ENCODE measurements around the gene CA12. TPM values are rescaled to one million over a fixed set of nuclear protein-coding genes. Genes with fewer than 3 reads are reported as not detected.

Gene CA12
- polyA plus RNA-seq: 10 to 100 TPM; 32.2 to 35.0 TPM

DNA sequence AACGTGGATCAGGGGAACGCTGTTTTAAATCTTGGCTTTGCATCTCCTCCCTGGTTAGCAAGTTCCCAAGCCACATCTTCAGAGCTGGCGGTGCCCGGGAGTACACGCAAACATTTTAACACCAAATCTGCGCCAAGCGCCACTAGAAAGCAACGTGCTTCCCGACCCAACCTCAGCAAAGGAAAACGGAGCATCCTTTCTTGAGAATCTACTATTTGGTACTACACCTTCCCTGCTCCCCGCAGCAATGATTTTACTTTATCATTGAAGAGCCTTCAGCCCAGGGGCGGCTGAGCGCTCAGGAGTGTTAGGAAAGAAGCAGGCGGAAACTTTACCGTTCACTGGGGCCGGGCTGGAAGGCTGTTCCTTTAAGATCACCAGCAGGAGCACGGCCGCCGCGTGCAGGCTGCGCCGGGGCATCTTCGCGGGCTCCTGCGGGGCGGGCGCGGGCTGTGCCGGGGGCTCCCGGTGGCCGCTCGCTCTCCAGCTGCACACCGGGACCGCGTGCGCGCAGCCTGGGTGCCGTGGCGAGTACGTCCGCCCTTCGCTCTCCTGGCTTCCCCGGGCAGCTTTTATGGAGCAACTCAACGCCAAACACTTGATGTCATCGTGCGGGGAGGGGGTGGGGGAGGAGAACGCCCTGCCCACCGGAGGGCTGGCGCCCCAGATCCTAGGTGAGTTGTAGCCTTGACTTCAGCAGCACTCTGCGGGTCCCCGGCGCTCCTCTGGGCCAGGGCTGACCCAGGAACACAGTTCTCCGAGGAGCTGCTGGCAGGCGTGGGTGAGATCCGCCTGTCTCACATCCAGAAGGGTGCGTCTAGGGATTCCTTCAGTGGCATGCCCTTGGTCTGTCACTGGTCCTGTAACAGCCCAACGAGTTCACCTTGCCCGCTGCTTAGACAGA, at the start of gene CA12:
Gene CA12 (minus strand): TSS at position 546 of the 904 bp plus-strand sequence. CDS start 126 bp downstream, at position 420.
- peak within 1 kb of the TSS; percentile 54 to 65 for H3K4me3 ChIP-seq (ENCODE audit: low read depth in 1 of 2, low read length in 2 of 2)
- H3K9me3 ChIP-seq (ENCODE audit: control insufficient read depth in 2 of 2, insufficient read depth in 1 of 2, low read depth in 1 of 2, low read length in 1 of 2): no peaks in the 10 kb centered on the region
- WGBS, 2 donors: 2% methylated on average over 54 to 58 of the region's 58 CpGs
- peak within 1 kb of the TSS; percentile 65 to 77 for H3K27ac ChIP-seq (ENCODE audit: low read depth in 2 of 2, low read length in 1 of 2)
- no peaks in the 10 kb centered on the region for H3K36me3 ChIP-seq (ENCODE audit: control insufficient read depth in 2 of 2, insufficient read depth in 2 of 2, low read length in 1 of 2)
- H3K27me3 ChIP-seq (ENCODE audit: control insufficient read depth in 1 of 2, insufficient read depth in 2 of 2, low read length in 2 of 2): no peaks in the 10 kb centered on the region
- H3K4me1 ChIP-seq (ENCODE audit: control insufficient read depth in 2 of 2, insufficient read depth in 2 of 2, low read length in 1 of 2): peaks cover 0 to 6% of the 10 kb centered on the region in 2 donors

- WGBS, 2 donors: 51 to 56% methylated on average over 6 of the region's 6 CpGs
- no peak overlapping the region for H3K27ac ChIP-seq (ENCODE audit: low read depth in 2 of 2, low read length in 1 of 2)
- H3K4me1 ChIP-seq (ENCODE audit: control insufficient read depth in 2 of 2, insufficient read depth in 2 of 2, low read length in 1 of 2): no peaks in the 10 kb centered on the region
- H3K36me3 ChIP-seq (ENCODE audit: control insufficient read depth in 2 of 2, insufficient read depth in 2 of 2, low read length in 1 of 2): no peaks in the 10 kb centered on the region
- H3K4me3 ChIP-seq (ENCODE audit: low read depth in 1 of 2, low read length in 2 of 2): no peak overlapping the region
- H3K9me3 ChIP-seq (ENCODE audit: control insufficient read depth in 2 of 2, insufficient read depth in 1 of 2, low read depth in 1 of 2, low read length in 1 of 2): no peaks in the 10 kb centered on the region
- no peaks in the 10 kb centered on the region for H3K27me3 ChIP-seq (ENCODE audit: control insufficient read depth in 1 of 2, insufficient read depth in 2 of 2, low read length in 2 of 2)
These were observed 49.3 kb upstream of the CA12 start for GRCh38 chr15:63430766-63431451.

DNA sequence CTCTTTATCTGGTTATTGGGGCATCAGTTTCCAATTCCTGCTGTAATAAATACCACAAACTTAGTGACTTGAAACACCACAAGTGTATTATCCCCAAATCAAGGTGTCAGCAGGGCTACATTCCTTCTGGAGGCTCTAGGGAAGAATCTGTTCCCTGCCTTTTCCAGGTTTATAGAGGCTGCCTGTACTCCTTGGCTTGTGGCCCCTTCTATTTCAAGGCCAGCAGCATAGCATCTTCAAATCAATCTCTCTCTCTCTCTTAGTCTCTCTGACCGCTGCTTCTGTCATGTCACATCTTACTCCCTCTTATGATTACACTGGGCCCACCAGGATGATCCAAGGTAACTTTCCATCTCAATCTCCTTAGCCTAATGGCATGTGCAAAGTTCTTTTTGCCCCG, 44.9 kb upstream of the CA12 start:
- 93 to 95% methylated on average over 2 of the region's 2 CpGs for WGBS, 2 donors
- no peaks in the 10 kb centered on the region for H3K36me3 ChIP-seq (ENCODE audit: control insufficient read depth in 2 of 2, insufficient read depth in 2 of 2, low read length in 1 of 2)

DNA sequence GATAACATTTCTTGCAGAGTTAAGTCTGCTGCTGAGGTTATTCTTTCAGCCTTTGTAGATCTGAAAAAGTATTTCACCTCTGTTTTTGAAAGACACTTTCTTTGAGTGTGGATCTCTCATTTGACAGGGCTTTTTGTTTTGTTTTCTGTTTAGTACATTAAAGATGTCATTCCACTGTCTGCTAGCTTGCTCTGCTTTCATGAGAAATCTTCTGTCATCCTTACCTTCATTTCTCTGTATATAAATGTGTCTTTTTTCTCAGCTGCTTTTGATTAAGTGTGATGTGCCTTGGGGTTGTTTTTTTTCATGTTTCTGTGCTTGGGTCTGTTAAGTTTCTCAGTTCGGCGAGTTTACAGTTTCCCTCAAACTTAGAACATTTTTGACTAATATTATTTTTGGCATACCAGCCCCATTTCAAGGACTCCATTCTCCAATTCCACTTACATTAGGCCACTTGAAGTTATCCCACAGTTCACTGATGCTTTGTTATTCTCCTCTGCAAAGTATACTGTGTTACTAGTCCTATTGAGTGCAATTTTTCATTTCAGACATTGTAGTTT, 43.9 kb upstream of the CA12 start:
- 88 to 91% methylated on average over 2 of the region's 2 CpGs for WGBS, 2 donors

More for the DNA sequence above, 44.9 kb upstream of the CA12 start:
- Histone ChIP-seq H3K27ac (ENCODE audit: low read depth in 2 of 2, low read length in 1 of 2) (no peak overlapping the region), H3K4me1 (ENCODE audit: control insufficient read depth in 2 of 2, insufficient read depth in 2 of 2, low read length in 1 of 2) (no peaks in the 10 kb centered on the region), H3K9me3 (ENCODE audit: control insufficient read depth in 2 of 2, insufficient read depth in 1 of 2, low read depth in 1 of 2, low read length in 1 of 2) (no peaks in the 10 kb centered on the region), H3K4me3 (ENCODE audit: low read depth in 1 of 2, low read length in 2 of 2) (no peak overlapping the region), H3K27me3 (ENCODE audit: control insufficient read depth in 1 of 2, insufficient read depth in 2 of 2, low read length in 2 of 2) (no peaks in the 10 kb centered on the region)

GRCh38 chr15:63422891-63423590, 41.4 kb upstream of the CA12 start:
- no peaks in the 10 kb centered on the region for H3K36me3 ChIP-seq (ENCODE audit: control insufficient read depth in 2 of 2, insufficient read depth in 2 of 2, low read length in 1 of 2)
- no peaks in the 10 kb centered on the region for H3K9me3 ChIP-seq (ENCODE audit: control insufficient read depth in 2 of 2, insufficient read depth in 1 of 2, low read depth in 1 of 2, low read length in 1 of 2)
- no peak overlapping the region for H3K4me3 ChIP-seq (ENCODE audit: low read depth in 1 of 2, low read length in 2 of 2)
- no peak overlapping the region for H3K27ac ChIP-seq (ENCODE audit: low read depth in 2 of 2, low read length in 1 of 2)
- 83% methylated on average over 10 of the region's 10 CpGs for WGBS, 2 donors
- no peaks in the 10 kb centered on the region for H3K27me3 ChIP-seq (ENCODE audit: control insufficient read depth in 1 of 2, insufficient read depth in 2 of 2, low read length in 2 of 2)
- no peaks in the 10 kb centered on the region for H3K4me1 ChIP-seq (ENCODE audit: control insufficient read depth in 2 of 2, insufficient read depth in 2 of 2, low read length in 1 of 2)

More for the DNA sequence above, 43.9 kb upstream of the CA12 start:
- H3K4me3 ChIP-seq (ENCODE audit: low read depth in 1 of 2, low read length in 2 of 2): no peak overlapping the region
- H3K27me3 ChIP-seq (ENCODE audit: control insufficient read depth in 1 of 2, insufficient read depth in 2 of 2, low read length in 2 of 2): no peaks in the 10 kb centered on the region
- no peak overlapping the region for H3K27ac ChIP-seq (ENCODE audit: low read depth in 2 of 2, low read length in 1 of 2)
- no peaks in the 10 kb centered on the region for H3K9me3 ChIP-seq (ENCODE audit: control insufficient read depth in 2 of 2, insufficient read depth in 1 of 2, low read depth in 1 of 2, low read length in 1 of 2)
- H3K36me3 ChIP-seq (ENCODE audit: control insufficient read depth in 2 of 2, insufficient read depth in 2 of 2, low read length in 1 of 2): no peaks in the 10 kb centered on the region
- H3K4me1 ChIP-seq (ENCODE audit: control insufficient read depth in 2 of 2, insufficient read depth in 2 of 2, low read length in 1 of 2): no peaks in the 10 kb centered on the region

- no peaks in the 10 kb centered on the region for H3K4me1 ChIP-seq (ENCODE audit: control insufficient read depth in 2 of 2, insufficient read depth in 2 of 2, low read length in 1 of 2)
- WGBS, 2 donors: 90 to 91% methylated on average over 3 of the region's 3 CpGs
- H3K9me3 ChIP-seq (ENCODE audit: control insufficient read depth in 2 of 2, insufficient read depth in 1 of 2, low read depth in 1 of 2, low read length in 1 of 2): no peaks in the 10 kb centered on the region
- H3K36me3 ChIP-seq (ENCODE audit: control insufficient read depth in 2 of 2, insufficient read depth in 2 of 2, low read length in 1 of 2): no peaks in the 10 kb centered on the region
- H3K27me3 ChIP-seq (ENCODE audit: control insufficient read depth in 1 of 2, insufficient read depth in 2 of 2, low read length in 2 of 2): no peaks in the 10 kb centered on the region
- no peak overlapping the region for H3K27ac ChIP-seq (ENCODE audit: low read depth in 2 of 2, low read length in 1 of 2)
- no peak overlapping the region for H3K4me3 ChIP-seq (ENCODE audit: low read depth in 1 of 2, low read length in 2 of 2)
These were observed 39.8 kb upstream of the CA12 start for GRCh38 chr15:63421433-63421832.

DNA sequence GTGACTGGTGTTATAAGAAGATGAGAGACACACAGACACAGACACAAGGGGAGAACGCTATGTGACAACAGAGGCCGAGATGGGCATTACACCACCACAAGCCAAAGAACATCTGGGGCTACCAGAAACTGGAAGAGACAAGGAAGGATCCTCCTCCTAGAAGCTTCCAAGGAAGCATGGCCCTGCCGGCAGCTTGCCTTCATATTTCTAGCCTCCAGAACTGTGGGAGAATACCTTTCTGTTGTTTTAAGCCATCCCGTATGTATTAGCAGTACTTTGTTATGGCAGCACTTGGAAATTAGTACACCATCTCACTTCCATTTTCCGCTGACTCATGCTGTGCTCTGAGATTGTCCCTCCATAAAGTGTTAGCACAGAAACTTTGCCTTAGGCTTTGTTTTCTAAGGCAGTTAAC, 38.7 kb upstream of the CA12 start:
- Histone ChIP-seq H3K4me1 (ENCODE audit: control insufficient read depth in 2 of 2, insufficient read depth in 2 of 2, low read length in 1 of 2) (no peaks in the 10 kb centered on the region), H3K36me3 (ENCODE audit: control insufficient read depth in 2 of 2, insufficient read depth in 2 of 2, low read length in 1 of 2) (no peaks in the 10 kb centered on the region), H3K27me3 (ENCODE audit: control insufficient read depth in 1 of 2, insufficient read depth in 2 of 2, low read length in 2 of 2) (no peaks in the 10 kb centered on the region), H3K27ac (ENCODE audit: low read depth in 2 of 2, low read length in 1 of 2) (no peak overlapping the region), H3K9me3 (ENCODE audit: control insufficient read depth in 2 of 2, insufficient read depth in 1 of 2, low read depth in 1 of 2, low read length in 1 of 2) (no peaks in the 10 kb centered on the region), H3K4me3 (ENCODE audit: low read depth in 1 of 2, low read length in 2 of 2) (no peak overlapping the region)
- WGBS, 2 donors: 75 to 85% methylated on average over 5 of the region's 5 CpGs

- WGBS, 2 donors: 75 to 80% methylated on average over 8 of the region's 8 CpGs
- Histone ChIP-seq H3K4me1 (ENCODE audit: control insufficient read depth in 2 of 2, insufficient read depth in 2 of 2, low read length in 1 of 2) (no peaks in the 10 kb centered on the region), H3K4me3 (ENCODE audit: low read depth in 1 of 2, low read length in 2 of 2) (no peak overlapping the region), H3K27me3 (ENCODE audit: control insufficient read depth in 1 of 2, insufficient read depth in 2 of 2, low read length in 2 of 2) (no peaks in the 10 kb centered on the region), H3K9me3 (ENCODE audit: control insufficient read depth in 2 of 2, insufficient read depth in 1 of 2, low read depth in 1 of 2, low read length in 1 of 2) (no peaks in the 10 kb centered on the region), H3K27ac (ENCODE audit: low read depth in 2 of 2, low read length in 1 of 2) (no peak overlapping the region), H3K36me3 (ENCODE audit: control insufficient read depth in 2 of 2, insufficient read depth in 2 of 2, low read length in 1 of 2) (no peaks in the 10 kb centered on the region)
These were observed 37.2 kb upstream of the CA12 start for GRCh38 chr15:63418811-63419210.

DNA sequence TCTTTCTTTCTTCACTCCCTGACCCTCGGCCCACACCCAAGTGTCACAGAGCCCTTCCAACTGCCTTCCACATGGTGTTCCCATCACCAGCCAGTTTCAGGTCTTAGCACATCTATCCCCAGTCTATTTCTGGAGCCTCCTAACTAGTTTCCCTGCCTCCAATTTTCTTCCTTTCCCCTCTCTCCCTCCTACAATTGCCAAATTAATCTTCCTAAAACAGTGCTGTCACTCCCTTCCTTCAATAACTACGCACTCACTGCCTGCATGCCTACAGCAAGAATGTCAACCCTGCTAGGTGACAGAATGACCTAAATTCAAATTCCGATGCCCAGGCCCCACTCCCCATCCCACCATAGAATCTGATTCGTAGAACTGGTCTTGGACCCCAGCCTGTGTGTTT, 36.1 kb upstream of the CA12 start:
- Histone ChIP-seq H3K27me3 (ENCODE audit: control insufficient read depth in 1 of 2, insufficient read depth in 2 of 2, low read length in 2 of 2) (no peaks in the 10 kb centered on the region), H3K4me3 (ENCODE audit: low read depth in 1 of 2, low read length in 2 of 2) (no peak overlapping the region), H3K4me1 (ENCODE audit: control insufficient read depth in 2 of 2, insufficient read depth in 2 of 2, low read length in 1 of 2) (no peaks in the 10 kb centered on the region), H3K27ac (ENCODE audit: low read depth in 2 of 2, low read length in 1 of 2) (no peak overlapping the region), H3K9me3 (ENCODE audit: control insufficient read depth in 2 of 2, insufficient read depth in 1 of 2, low read depth in 1 of 2, low read length in 1 of 2) (no peaks in the 10 kb centered on the region), H3K36me3 (ENCODE audit: control insufficient read depth in 2 of 2, insufficient read depth in 2 of 2, low read length in 1 of 2) (no peaks in the 10 kb centered on the region)
- 93 to 95% methylated on average over 4 of the region's 4 CpGs for WGBS, 2 donors

Data from esophagus (tissue), 2 donors.